DOHH2 (cell line): Measurements from ENCODE around the gene AAMP.

Experiments
- H3F3A ChIP-seq: fragments of 200-600 bp; sonication (generic), shearing (Covaris generic); 2 replicates; pipeline ENCODE4 v1.6.0; 2016; ENCODE audit warnings: antibody characterized with exemption, mild to moderate bottlenecking; ENCODE audit not compliant: control insufficient read depth, insufficient read depth
- H3K27ac ChIP-seq: fragments of 200-600 bp; sonication (generic); 2 replicates; pipeline ENCODE4 v1.5.1; 2014; ENCODE audit warnings: low read depth, mild to moderate bottlenecking, low read length, moderate library complexity
- H3K27me3 ChIP-seq: fragments of 200-600 bp; sonication (generic); 2 replicates; pipeline ENCODE4 v1.6.1; 2014; ENCODE audit warnings: mild to moderate bottlenecking, low read length, mixed read lengths; ENCODE audit not compliant: control insufficient read depth
- H3K36me3 ChIP-seq: fragments of 200-600 bp; sonication (generic); 2 replicates; pipeline ENCODE4 v1.6.1; 2014; ENCODE audit warnings: mild to moderate bottlenecking, low read length, moderate library complexity, mixed read lengths; ENCODE audit not compliant: control insufficient read depth
- H3K4me1 ChIP-seq: fragments of 200-600 bp; sonication (generic); 2 replicates; pipeline ENCODE4 v1.6.1; 2014; ENCODE audit warnings: mild to moderate bottlenecking, low read length, mixed read lengths; ENCODE audit not compliant: control insufficient read depth
- H3K4me2 ChIP-seq: fragments of 200-600 bp; sonication (generic); 2 replicates; pipeline ENCODE4 v1.6.0; 2014; ENCODE audit warnings: mild to moderate bottlenecking, low read length, moderate library complexity
- H3K4me3 ChIP-seq: fragments of 200-600 bp; sonication (generic); 2 replicates; pipeline ENCODE4 v1.5.1; 2014; ENCODE audit warnings: mild to moderate bottlenecking, low read length, mixed read lengths
- H3K79me2 ChIP-seq: fragments of 200-600 bp; sonication (generic); 2 replicates; pipeline ENCODE4 v1.6.1; 2014; ENCODE audit warnings: mild to moderate bottlenecking, low read length, mixed read lengths; ENCODE audit not compliant: control insufficient read depth
- H3K9me2 ChIP-seq: fragments of 200-600 bp; sonication (generic); replicated peaks from 2 replicates; pipeline ENCODE4 v1.6.1; 2014; ENCODE audit warnings: mild to moderate bottlenecking, low read length, mixed read lengths; ENCODE audit not compliant: control insufficient read depth
- H3K9me3 ChIP-seq: fragments of 200-600 bp; sonication (generic); 2 replicates; pipeline ENCODE4 v1.6.1; 2014; ENCODE audit warnings: antibody characterized with exemption, low read length, mixed read lengths; ENCODE audit not compliant: control insufficient read depth, insufficient read depth
- H4K20me1 ChIP-seq: fragments of 200-600 bp; sonication (generic); 2 replicates; pipeline ENCODE4 v1.6.0; 2014; ENCODE audit warnings: low read depth, mild to moderate bottlenecking, antibody characterized with exemption, low read length, moderate library complexity; ENCODE audit not compliant: control insufficient read depth, insufficient read depth
- CTCF ChIP-seq: fragments of 200-600 bp; sonication (generic); IDR thresholded peaks from one replicate; pipeline ENCODE4 v1.5.1; 2014; ENCODE audit warnings: antibody characterized with exemption, mild to moderate bottlenecking, low read depth, low read length; ENCODE audit not compliant: poor library complexity, severe bottlenecking
- EZH2phosphoT487 ChIP-seq: fragments of 200-600 bp; sonication (generic); IDR thresholded peaks from 2 replicates; pipeline ENCODE4 v1.6.1; 2017; ENCODE audit warnings: borderline replicate concordance, mild to moderate bottlenecking, antibody characterized with exemption, low read length, moderate library complexity, mixed read lengths

The AAMP gene

DNA sequence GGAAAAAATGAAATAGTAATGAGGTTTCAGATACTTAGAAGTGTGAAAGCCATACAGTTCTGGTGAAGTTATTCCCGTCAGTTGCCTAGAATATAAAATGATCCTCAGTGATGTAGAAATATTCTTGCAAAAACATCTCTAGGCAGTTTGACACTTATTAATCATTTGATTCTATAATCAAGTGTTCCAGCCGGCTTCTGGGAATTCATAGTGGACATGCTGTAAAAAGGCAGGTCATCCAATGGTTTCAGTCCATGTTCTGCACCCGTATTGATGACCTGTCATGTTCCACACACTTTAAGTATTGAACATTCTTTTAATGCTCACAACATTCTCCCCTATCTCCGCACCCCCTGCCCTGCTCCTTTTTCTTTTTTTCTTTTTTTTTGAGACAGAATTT is 33.1 kb downstream of the AAMP start:
- no peaks in the 10 kb centered on the region; the same call in 1 of the 2 replicates for H3F3A ChIP-seq
- peaks cover 13% of the 10 kb centered on the region for H3K79me2 ChIP-seq

DNA sequence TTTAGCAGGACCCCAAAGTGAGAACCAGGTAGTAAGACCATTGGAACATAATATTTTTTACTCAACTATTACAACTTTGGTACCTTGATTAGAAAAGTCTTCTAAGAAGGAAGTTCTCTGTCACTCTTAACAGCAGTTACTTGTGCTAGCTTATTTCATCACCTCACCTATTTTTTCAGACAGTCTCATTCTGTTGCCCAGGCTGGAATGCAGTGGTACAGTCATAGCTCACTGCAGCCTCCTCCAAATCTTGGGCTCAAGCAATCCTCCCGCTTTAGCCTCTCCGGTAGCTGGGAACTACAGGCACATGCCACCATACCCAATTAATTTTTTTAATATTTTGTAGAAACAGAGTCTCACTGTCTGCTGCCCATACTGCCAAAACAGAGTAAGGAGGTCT is 34.9 kb downstream of the AAMP start:
- no peaks in the 10 kb centered on the region for H3K27me3 ChIP-seq
- H3F3A ChIP-seq: peaks cover 3% of the 10 kb centered on the region; the same call in 1 of the 2 replicates
- H3K36me3 ChIP-seq: peaks cover 90% of the 10 kb centered on the region
- H3K4me2 ChIP-seq: no peak overlapping the region
- no peak for TF ChIP-seq CTCF
- TF ChIP-seq EZH2phosphoT487: no peak
- H3K9me2 ChIP-seq: no peaks in the 10 kb centered on the region
- H3K4me3 ChIP-seq: no peak overlapping the region
- H3K9me3 ChIP-seq: no peaks in the 10 kb centered on the region
- H3K27ac ChIP-seq: no peak overlapping the region
- 0 out of 2 replicates have a peak, but pooled peaks cover 3% of the 10 kb centered on the region for H4K20me1 ChIP-seq
- H3K79me2 ChIP-seq: peaks cover 25% of the 10 kb centered on the region
- H3K4me1 ChIP-seq: peaks cover 7% of the 10 kb centered on the region

More for the DNA sequence above, 33.1 kb downstream of the AAMP start:
- TF ChIP-seq EZH2phosphoT487: no peak
- TF ChIP-seq CTCF: no peak
- H3K4me3 ChIP-seq: no peak overlapping the region
- no peaks in the 10 kb centered on the region for H3K9me3 ChIP-seq
- H3K27me3 ChIP-seq: no peaks in the 10 kb centered on the region
- H3K4me2 ChIP-seq: no peak overlapping the region
- no peaks in the 10 kb centered on the region for H3K4me1 ChIP-seq
- no peaks in the 10 kb centered on the region for H3K9me2 ChIP-seq
- H3K27ac ChIP-seq: no peak overlapping the region
- no peaks in the 10 kb centered on the region for H4K20me1 ChIP-seq
- H3K36me3 ChIP-seq: peaks cover 89% of the 10 kb centered on the region

- Histone ChIP-seq H3K36me3 (peaks cover 90% of the 10 kb centered on the region), H3K9me3 (no peaks in the 10 kb centered on the region), H3K9me2 (no peaks in the 10 kb centered on the region), H3K27ac (no peak overlapping the region), H3K4me2 (no peak overlapping the region), H4K20me1 (0 out of 2 replicates have a peak, but pooled peaks cover 3% of the 10 kb centered on the region), H3K27me3 (no peaks in the 10 kb centered on the region), H3K4me1 (peaks cover 12% of the 10 kb centered on the region), H3K79me2 (peaks cover 30% of the 10 kb centered on the region), H3K4me3 (no peak overlapping the region), H3F3A (peaks cover 3% of the 10 kb centered on the region; the same call in 1 of the 2 replicates)
- no peak for TF ChIP-seq EZH2phosphoT487
- TF ChIP-seq CTCF: no peak
Observed at GRCh38 chr2:218234521-218234920, 35.4 kb downstream of the AAMP start.
